ENCODE results near the gene CYGB.

DNA sequence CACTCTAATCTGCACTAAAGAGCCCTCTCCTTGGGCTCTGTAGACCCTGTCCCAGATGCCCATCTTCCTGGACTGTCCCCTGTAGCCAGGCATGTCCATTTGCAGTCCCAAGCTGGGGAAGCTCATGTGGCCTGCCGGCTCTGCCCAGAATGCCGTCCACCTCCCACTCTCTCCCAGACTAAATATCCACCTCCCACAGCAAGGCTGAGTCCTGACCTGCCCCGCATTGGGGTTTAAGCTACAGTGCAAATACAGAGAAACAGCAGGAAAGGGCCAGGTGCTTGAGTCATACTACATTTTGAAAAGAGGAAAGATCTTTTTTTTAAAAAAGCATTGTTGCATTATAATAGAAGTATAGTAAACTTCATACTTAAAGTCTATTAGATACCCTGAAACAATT lies 45.2 kb upstream of the CYGB start:
- TF ChIP-seq, protein P1, sequence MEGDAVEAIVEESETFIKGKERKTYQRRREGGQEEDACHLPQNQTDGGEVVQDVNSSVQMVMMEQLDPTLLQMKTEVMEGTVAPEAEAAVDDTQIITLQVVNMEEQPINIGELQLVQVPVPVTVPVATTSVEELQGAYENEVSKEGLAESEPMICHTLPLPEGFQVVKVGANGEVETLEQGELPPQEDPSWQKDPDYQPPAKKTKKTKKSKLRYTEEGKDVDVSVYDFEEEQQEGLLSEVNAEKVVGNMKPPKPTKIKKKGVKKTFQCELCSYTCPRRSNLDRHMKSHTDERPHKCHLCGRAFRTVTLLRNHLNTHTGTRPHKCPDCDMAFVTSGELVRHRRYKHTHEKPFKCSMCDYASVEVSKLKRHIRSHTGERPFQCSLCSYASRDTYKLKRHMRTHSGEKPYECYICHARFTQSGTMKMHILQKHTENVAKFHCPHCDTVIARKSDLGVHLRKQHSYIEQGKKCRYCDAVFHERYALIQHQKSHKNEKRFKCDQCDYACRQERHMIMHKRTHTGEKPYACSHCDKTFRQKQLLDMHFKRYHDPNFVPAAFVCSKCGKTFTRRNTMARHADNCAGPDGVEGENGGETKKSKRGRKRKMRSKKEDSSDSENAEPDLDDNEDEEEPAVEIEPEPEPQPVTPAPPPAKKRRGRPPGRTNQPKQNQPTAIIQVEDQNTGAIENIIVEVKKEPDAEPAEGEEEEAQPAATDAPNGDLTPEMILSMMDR (IDR thresholded peaks at IDR 0.05), result no peak
- TF ChIP-seq POLR2A (IDR thresholded peaks at IDR 0.05), result no peak
